ENCODE results near the gene PNPLA8.

DNA sequence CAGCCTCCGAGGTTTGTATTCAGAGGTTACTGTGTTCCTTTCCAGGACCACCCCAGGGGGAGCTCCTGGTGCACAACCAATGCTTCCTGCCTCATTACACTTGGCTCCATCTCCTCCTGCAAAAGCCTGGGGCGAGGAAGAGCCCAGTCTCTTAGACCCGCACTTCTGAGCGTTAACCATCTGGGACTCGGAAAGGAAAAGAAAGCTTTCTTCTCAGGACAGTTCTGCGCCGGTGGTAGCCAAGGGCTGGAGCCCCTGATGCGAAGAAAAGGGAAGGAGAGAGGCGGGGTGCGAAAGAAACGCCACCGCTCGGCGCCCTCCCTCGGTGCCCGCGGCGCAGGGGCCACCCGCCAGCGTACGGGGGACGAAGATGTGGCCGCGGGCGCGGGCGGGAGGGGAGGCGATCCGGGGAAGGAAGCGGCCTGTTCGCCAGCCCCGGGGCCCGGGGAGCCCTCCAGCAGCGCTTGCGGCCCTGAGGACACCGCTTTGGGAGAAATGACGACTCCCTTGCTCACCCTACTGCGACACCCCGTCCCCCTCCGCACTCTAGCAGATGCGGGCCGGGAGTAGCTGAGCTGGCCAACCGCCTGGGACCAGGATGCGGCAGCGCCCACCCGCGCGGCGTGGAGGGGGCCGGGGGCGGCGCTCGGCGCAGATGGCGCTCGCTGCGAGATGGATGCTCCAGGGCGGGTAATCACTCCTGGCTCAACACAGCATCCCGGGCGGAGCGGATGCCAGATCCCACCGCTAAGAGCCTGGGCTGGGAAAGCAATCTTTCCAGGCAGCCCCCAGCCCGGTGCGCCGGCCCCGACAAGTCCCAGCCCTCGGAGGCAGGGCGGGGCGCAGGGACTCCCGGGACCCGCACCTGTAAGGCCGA, 71.0 kb downstream of the PNPLA8 start:
- TF ChIP-seq, protein P1, sequence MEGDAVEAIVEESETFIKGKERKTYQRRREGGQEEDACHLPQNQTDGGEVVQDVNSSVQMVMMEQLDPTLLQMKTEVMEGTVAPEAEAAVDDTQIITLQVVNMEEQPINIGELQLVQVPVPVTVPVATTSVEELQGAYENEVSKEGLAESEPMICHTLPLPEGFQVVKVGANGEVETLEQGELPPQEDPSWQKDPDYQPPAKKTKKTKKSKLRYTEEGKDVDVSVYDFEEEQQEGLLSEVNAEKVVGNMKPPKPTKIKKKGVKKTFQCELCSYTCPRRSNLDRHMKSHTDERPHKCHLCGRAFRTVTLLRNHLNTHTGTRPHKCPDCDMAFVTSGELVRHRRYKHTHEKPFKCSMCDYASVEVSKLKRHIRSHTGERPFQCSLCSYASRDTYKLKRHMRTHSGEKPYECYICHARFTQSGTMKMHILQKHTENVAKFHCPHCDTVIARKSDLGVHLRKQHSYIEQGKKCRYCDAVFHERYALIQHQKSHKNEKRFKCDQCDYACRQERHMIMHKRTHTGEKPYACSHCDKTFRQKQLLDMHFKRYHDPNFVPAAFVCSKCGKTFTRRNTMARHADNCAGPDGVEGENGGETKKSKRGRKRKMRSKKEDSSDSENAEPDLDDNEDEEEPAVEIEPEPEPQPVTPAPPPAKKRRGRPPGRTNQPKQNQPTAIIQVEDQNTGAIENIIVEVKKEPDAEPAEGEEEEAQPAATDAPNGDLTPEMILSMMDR (IDR thresholded peaks at IDR 0.05; ENCODE audit: low read length): no peak
- TF ChIP-seq EZH2 (optimal IDR thresholded peaks at IDR 0.05; ENCODE audit: low read depth, low read length): no peak
- TF ChIP-seq EZH2phosphoT487 (IDR thresholded peaks at IDR 0.05; ENCODE audit: low read length): no peak

Data from MM.1S (cell line).